NCI-H526 treated with DMSO at 0.1 percent for 48 hours (cell line): ENCODE measurements around the gene PHIP.

Experiments
- DNase-seq: peaks from one replicate; lab custom pipeline; 2025; lab: John Stamatoyannopoulos, UW

The PHIP gene

GRCh38 chr6:79009819-79010218 is 68.2 kb downstream of the PHIP start:
- no peak for DNase-seq

- no peak for DNase-seq
These were observed 72.6 kb downstream of the PHIP start for GRCh38 chr6:79005497-79005896.

GRCh38 chr6:79005024-79005423 is 73.0 kb downstream of the PHIP start:
- DNase-seq = no peak

- no peak for DNase-seq
These were observed 73.8 kb downstream of the PHIP start for GRCh38 chr6:79004239-79004638.

GRCh38 chr6:79001415-79001814 is 76.6 kb downstream of the PHIP start:
- no peak for DNase-seq

- no peak for DNase-seq
These were observed 78.3 kb downstream of the PHIP start for GRCh38 chr6:78999737-79000136.

- no peak for DNase-seq
These were observed 82.1 kb downstream of the PHIP start for GRCh38 chr6:78995946-78996345.

GRCh38 chr6:78995346-78995745 is 82.7 kb downstream of the PHIP start:
- DNase-seq = no peak

- DNase-seq = no peak
These were observed 84.1 kb downstream of the PHIP start for GRCh38 chr6:78993955-78994354.

GRCh38 chr6:78989191-78989590 is 88.9 kb downstream of the PHIP start:
- no peak for DNase-seq

GRCh38 chr6:78986161-78986560 is 91.9 kb downstream of the PHIP start:
- no peak for DNase-seq

- DNase-seq = no peak
These were observed 93.7 kb downstream of the PHIP start for GRCh38 chr6:78984225-78984950.

GRCh38 chr6:78967191-78967590 is 110.9 kb downstream of the PHIP start:
- DNase-seq = no peak

GRCh38 chr6:78966542-78966941 is 111.5 kb downstream of the PHIP start:
- no peak for DNase-seq

GRCh38 chr6:78962448-78962847 is 115.6 kb downstream of the PHIP start:
- no peak for DNase-seq

GRCh38 chr6:78954740-78955139 is 123.3 kb downstream of the PHIP start:
- DNase-seq = no peak

GRCh38 chr6:78953798-78954197 is 124.3 kb downstream of the PHIP start:
- DNase-seq = no peak

- DNase-seq = no peak
These were observed 125.7 kb downstream of the PHIP start for GRCh38 chr6:78952362-78952761.

- DNase-seq = no peak
These were observed 129.3 kb downstream of the PHIP start for GRCh38 chr6:78948785-78949184.

- no peak for DNase-seq
These were observed 130.1 kb downstream of the PHIP start for GRCh38 chr6:78947962-78948361.

- DNase-seq = no peak
These were observed 130.5 kb downstream of the PHIP start for GRCh38 chr6:78947529-78947928.

GRCh38 chr6:78942446-78942845 is 135.6 kb downstream of the PHIP start:
- DNase-seq = no peak

GRCh38 chr6:78936515-78936914 is 141.5 kb downstream of the PHIP start:
- DNase-seq = no peak

GRCh38 chr6:78935553-78935952 is 142.5 kb downstream of the PHIP start:
- DNase-seq = no peak
